GM23248 (cell line): ENCODE measurements around the gene RFPL4AL1. TPM values are rescaled to one million over a fixed set of nuclear protein-coding genes. Genes with fewer than 3 reads are reported as not detected.
"Not testable (repeated sequence)": the region's sequence is repeated elsewhere in the genome, so short reads cannot be mapped to it uniquely, and the experiment has no call there.

Source experiments
- DNase-seq: peaks from one replicate; pipeline ENCODE4 v3.0.0-alpha.2; 2015
- H2AFZ ChIP-seq: fragments of 200-600 bp; sonication (generic); 2 replicates; pipeline ENCODE4 v1.6.1; 2016; ENCODE audit warnings: antibody characterized with exemption
- H3F3A ChIP-seq: fragments of 200-600 bp; sonication (generic); 2 replicates; pipeline ENCODE4 v1.6.1; 2016; ENCODE audit warnings: mild to moderate bottlenecking, antibody characterized with exemption, mixed run types; ENCODE audit not compliant: insufficient read depth
- H3K27ac ChIP-seq: fragments of 200-600 bp; sonication (generic); 2 replicates; pipeline ENCODE4 v1.5.1; 2016; ENCODE audit warnings: mild to moderate bottlenecking
- H3K27me3 ChIP-seq: fragments of 200-600 bp; sonication (generic); replicated peaks from 2 replicates; pipeline ENCODE4 v1.6.1; 2016; ENCODE audit warnings: mild to moderate bottlenecking; ENCODE audit not compliant: insufficient read depth
- H3K36me3 ChIP-seq: fragments of 200-600 bp; sonication (generic); 2 replicates; pipeline ENCODE4 v1.6.1; 2016; ENCODE audit warnings: low read depth, mild to moderate bottlenecking
- H3K4me1 ChIP-seq: fragments of 200-600 bp; sonication (generic); 2 replicates; pipeline ENCODE4 v1.6.1; 2016; ENCODE audit warnings: mild to moderate bottlenecking; ENCODE audit not compliant: insufficient read depth
- H3K4me2 ChIP-seq: fragments of 200-600 bp; sonication (generic); one replicate; pipeline ENCODE4 v1.6.1; 2016; ENCODE audit warnings: mild to moderate bottlenecking; ENCODE audit not compliant: unreplicated experiment
- H3K4me3 ChIP-seq: fragments of 200-600 bp; sonication (generic); 2 replicates; pipeline ENCODE4 v1.5.1; 2016; ENCODE audit warnings: mild to moderate bottlenecking
- H3K79me2 ChIP-seq: fragments of 200-600 bp; sonication (generic); 2 replicates; pipeline ENCODE4 v1.6.1; 2016; ENCODE audit warnings: mild to moderate bottlenecking; ENCODE audit not compliant: insufficient read depth
- H3K9ac ChIP-seq: fragments of 200-600 bp; sonication (generic); 2 replicates; pipeline ENCODE4 v1.6.1; 2016; ENCODE audit warnings: mild to moderate bottlenecking
- H3K9me2 ChIP-seq: fragments of 200-600 bp; sonication (generic); 2 replicates; pipeline ENCODE4 v1.6.1; 2016; ENCODE audit warnings: mixed run types, mild to moderate bottlenecking, moderate library complexity; ENCODE audit not compliant: insufficient read depth
- H3K9me3 ChIP-seq: fragments of 200-600 bp; sonication (generic); one replicate; pipeline ENCODE4 v1.6.1; 2017; ENCODE audit warnings: low read depth
- H4K20me1 ChIP-seq: fragments of 200-600 bp; sonication (generic); 2 replicates; pipeline ENCODE4 v1.6.0; 2016; ENCODE audit not compliant: insufficient read depth
- EZH2 ChIP-seq: fragments of 200-600 bp; sonication (generic); IDR thresholded peaks from 2 replicates; pipeline ENCODE4 v1.6.1; 2018; ENCODE audit warnings: antibody characterized with exemption, mild to moderate bottlenecking; ENCODE audit not compliant: insufficient read depth, poor library complexity, severe bottlenecking
- EZH2phosphoT487 ChIP-seq: fragments of 200-600 bp; sonication (generic); IDR thresholded peaks from 2 replicates; pipeline ENCODE4 v1.6.1; 2018; ENCODE audit warnings: antibody characterized with exemption, moderate library complexity, mild to moderate bottlenecking, low read depth; ENCODE audit not compliant: insufficient read depth
- WGBS, 2 experiments: methylation state at CpG; one replicate each; pipeline ENCODE4 v1.1.6; 2015 to 2017; ENCODE audit warnings: low lambda C conversion rate in 2 of 2, low coverage in 1 of 2; ENCODE audit errors: missing lambda C conversion rate in 2 of 2; 5-methylcytosine and 5-hydroxymethylcytosine counted together
- in situ Hi-C: fragments of 300-500 bp; cut with MboI; formaldehyde crosslinking; loops from 2 replicates; pipeline ENCODE4 v1.15.0; 2020
- polyA plus RNA-seq: library from polyadenylated mRNA; unstranded; fragments of >200 nt; fragmentation: Nextera tagmentation; extraction: Ambion mirVana; gene quantifications from 2 replicates; pipeline ENCODE4 v1.2.1, GENCODE V29; 2016
- total RNA-seq: library from RNA; depleted of rRNA; stranded (reverse); fragments of >200 nt; shearing (Covaris generic); gene quantifications from 2 replicates; pipeline ENCODE4 v1.2.3, GENCODE V29; 2014; rRNA removed

RFPL4AL1 gene
- total RNA-seq (not detected in 2 replicates), polyA plus RNA-seq (not detected in 2 replicates)

DNA sequence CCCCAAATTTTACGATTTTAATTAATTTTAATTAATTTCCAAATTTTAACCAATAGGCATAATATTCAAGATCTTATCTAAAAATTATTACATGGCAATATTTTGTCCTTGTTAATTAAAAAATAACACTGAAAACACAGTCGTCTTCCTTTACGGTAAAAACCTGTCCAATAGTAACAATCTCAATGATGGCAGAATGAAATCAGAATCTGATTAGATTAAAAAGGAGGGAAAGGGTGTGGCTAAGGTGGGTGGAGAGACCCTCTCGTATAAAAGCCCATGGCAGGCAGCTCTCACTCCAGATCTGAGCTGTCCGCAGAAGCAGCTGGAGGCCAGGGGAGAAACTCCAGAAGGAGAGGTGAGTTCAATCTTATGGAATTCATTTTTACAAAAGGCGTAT is at the start of gene RFPL4AL1:
Gene RFPL4AL1, plus strand, starts transcription at position 301 of the 400 bp plus-strand sequence. CDS start 2,687 bp downstream, outside the sequence.
- 38 to 45% methylated on average over 6 of the region's 6 CpGs for WGBS, 2 experiments
- H3K4me1 ChIP-seq, H3K9me3 ChIP-seq, DNase-seq, H3K9ac ChIP-seq, H2AFZ ChIP-seq, H3K9me2 ChIP-seq, in situ Hi-C loops, H4K20me1 ChIP-seq, H3K27me3 ChIP-seq, H3K36me3 ChIP-seq, H3K4me2 ChIP-seq, H3K4me3 ChIP-seq, H3K27ac ChIP-seq, H3F3A ChIP-seq, H3K79me2 ChIP-seq: not testable (repeated sequence)

DNA sequence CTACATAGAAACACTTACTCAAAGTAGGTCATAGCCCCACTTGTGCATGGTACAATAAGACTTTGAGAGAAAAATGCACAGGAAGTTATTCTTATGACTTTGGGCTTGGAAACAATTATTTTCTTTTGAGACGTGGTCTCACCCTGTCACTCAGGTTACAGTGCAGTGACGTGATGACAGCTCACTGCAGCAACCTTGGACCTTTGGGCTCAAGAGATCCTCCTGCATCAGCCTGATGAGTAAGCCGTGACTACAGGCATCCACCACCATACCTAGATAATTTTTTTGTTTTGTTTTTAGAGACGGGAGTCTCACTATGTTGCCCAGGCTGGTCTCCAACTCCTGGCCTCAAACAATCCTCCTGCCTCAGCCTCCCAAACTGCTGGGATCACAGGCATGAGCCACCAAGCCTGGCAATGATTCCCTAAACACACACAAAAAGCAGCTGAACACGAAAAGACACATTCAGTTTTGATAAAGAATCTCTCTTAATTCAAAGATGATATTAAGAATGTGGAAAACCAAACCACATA is 48.6 kb upstream of the RFPL4AL1 start:
- no peak overlapping the region for H3K4me2 ChIP-seq
- H2AFZ ChIP-seq: no peak overlapping the region
- in situ Hi-C loops: no loop called here
- H3K9me2 ChIP-seq: no peaks in the 10 kb centered on the region
- no peaks in the 10 kb centered on the region for H4K20me1 ChIP-seq
- TF ChIP-seq EZH2: no peak
- TF ChIP-seq EZH2phosphoT487: no peak
- no peak overlapping the region for H3K27ac ChIP-seq
- H3K36me3 ChIP-seq: no peaks in the 10 kb centered on the region
- no peaks in the 10 kb centered on the region for H3K27me3 ChIP-seq
- H3K79me2 ChIP-seq: no peaks in the 10 kb centered on the region
- no peaks in the 10 kb centered on the region for H3K4me1 ChIP-seq
- H3F3A ChIP-seq: no peaks in the 10 kb centered on the region
- DNase-seq: no peak
- peaks cover 4% of the 10 kb centered on the region for H3K9me3 ChIP-seq
- WGBS, 2 experiments: 12 to 13% methylated on average over 5 of the region's 5 CpGs
- H3K9ac ChIP-seq: no peak overlapping the region
- H3K4me3 ChIP-seq: no peak overlapping the region

DNA sequence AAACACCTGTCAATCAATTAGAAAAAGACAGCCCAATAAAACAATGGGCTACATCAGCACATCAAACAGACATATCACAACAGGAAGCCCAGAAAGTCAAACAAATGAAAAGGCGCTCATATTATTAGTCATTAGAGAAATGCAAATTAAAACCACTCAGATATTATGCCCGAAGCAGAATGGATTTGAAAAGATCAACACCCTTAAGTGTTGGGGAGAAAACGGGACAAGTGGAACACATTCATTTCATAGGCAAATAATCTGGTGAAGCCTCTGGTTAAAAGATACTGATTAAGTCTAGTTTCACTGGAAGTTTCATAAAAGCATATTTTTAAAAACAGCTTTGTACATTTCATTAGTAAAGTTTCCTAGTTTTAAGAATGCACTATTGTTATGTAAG is 48.1 kb upstream of the RFPL4AL1 start:
- in situ Hi-C loops: no loop called here

DNA sequence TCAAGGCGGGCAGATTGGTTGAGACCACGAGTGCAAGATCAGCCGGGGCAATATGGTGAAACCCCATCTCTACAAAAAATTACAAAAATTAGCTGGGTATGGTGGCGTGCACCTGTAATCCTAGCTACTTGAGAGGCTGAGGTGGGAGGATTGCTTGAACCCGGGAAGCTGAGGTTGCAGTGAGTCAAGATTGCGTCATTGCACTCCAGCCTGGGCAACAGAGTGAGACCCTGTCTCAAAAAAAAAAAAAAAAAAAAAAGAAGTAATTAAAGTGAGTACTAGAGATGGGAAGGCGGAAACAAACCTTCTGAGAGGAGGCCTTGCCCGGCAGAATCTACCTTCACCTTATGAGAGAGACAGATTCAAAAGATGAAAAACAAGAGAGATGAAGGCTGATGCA is 45.4 kb upstream of the RFPL4AL1 start:
- no peaks in the 10 kb centered on the region for H3K9me2 ChIP-seq
- DNase-seq: no peak
- in situ Hi-C loops: no loop called here
- H3K9ac ChIP-seq: no peak overlapping the region
- H3K4me2 ChIP-seq: no peak overlapping the region
- no peaks in the 10 kb centered on the region for H4K20me1 ChIP-seq
- no peaks in the 10 kb centered on the region for H3K36me3 ChIP-seq
- H3K79me2 ChIP-seq: no peaks in the 10 kb centered on the region
- no peaks in the 10 kb centered on the region for H3K27me3 ChIP-seq
- no peak overlapping the region for H3K27ac ChIP-seq
- no peak for TF ChIP-seq EZH2
- TF ChIP-seq EZH2phosphoT487: no peak
- no peaks in the 10 kb centered on the region for H3K4me1 ChIP-seq
- H2AFZ ChIP-seq: no peak overlapping the region
- no peak overlapping the region for H3K4me3 ChIP-seq
- H3F3A ChIP-seq: no peaks in the 10 kb centered on the region
- WGBS, 2 experiments: 47 to 50% methylated on average over 8 of the region's 8 CpGs
- peaks cover 4% of the 10 kb centered on the region for H3K9me3 ChIP-seq

More for the DNA sequence above, 48.1 kb upstream of the RFPL4AL1 start:
- Histone ChIP-seq H3K36me3 (no peaks in the 10 kb centered on the region), H3K4me3 (no peak overlapping the region), H3K4me1 (no peaks in the 10 kb centered on the region), H3F3A (no peaks in the 10 kb centered on the region), H3K9ac (no peak overlapping the region), H3K9me3 (peaks cover 4% of the 10 kb centered on the region), H3K4me2 (no peak overlapping the region), H3K9me2 (no peaks in the 10 kb centered on the region), H3K27ac (no peak overlapping the region), H3K79me2 (no peaks in the 10 kb centered on the region), H2AFZ (no peak overlapping the region), H4K20me1 (no peaks in the 10 kb centered on the region), H3K27me3 (no peaks in the 10 kb centered on the region)
- TF ChIP-seq EZH2phosphoT487 (no peak), EZH2 (no peak)
- no peak for DNase-seq
- WGBS, 2 experiments: 16 to 17% methylated on average over 3 of the region's 3 CpGs

DNA sequence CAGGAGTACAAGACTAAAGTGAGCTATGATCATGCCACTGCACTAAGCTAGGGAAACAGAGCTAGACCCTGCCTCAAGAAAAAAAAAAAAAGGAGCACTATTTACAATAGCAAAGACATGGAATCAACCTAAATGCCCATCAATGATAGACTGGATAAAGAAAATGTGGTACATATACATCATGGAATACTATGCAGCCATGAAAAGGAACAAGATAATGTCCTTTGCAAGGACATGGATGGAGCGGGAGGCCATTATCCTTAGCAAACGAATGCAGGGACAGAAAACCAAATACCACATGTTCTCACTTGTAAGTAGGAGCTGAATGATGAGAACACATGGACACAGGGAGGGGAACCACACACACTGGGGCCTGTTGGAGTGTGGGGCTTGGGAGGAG is 38.5 kb upstream of the RFPL4AL1 start:
- H3K9me2 ChIP-seq, H3K9me3 ChIP-seq, H3F3A ChIP-seq, H3K4me3 ChIP-seq, H3K4me2 ChIP-seq, H3K79me2 ChIP-seq, H3K36me3 ChIP-seq, in situ Hi-C loops, H3K27ac ChIP-seq, H2AFZ ChIP-seq, H3K27me3 ChIP-seq, H3K9ac ChIP-seq, DNase-seq, H3K4me1 ChIP-seq, H4K20me1 ChIP-seq: not testable (repeated sequence)
- WGBS, 2 experiments: 22 to 24% methylated on average over 2 of the region's 2 CpGs
